ENCODE data around the gene F13A1.

F13A1 gene

GRCh38 chr6:6179858-6180623 lies 140.4 kb downstream of the F13A1 start:
- FAIRE-seq (no peak), DNase-seq (ENCODE audit: insufficient read length, low spot score) (no peak)
- no peak for TF ChIP-seq CTCF (IDR thresholded peaks at IDR 0.05; ENCODE audit: insufficient read depth, missing control alignments)

- no peak for FAIRE-seq
- TF ChIP-seq CTCF (IDR thresholded peaks at IDR 0.05; ENCODE audit: insufficient read depth, missing control alignments), result no peak
- DNase-seq (ENCODE audit: insufficient read length, low spot score), result no peak
Measured at GRCh38 chr6:6178795-6179194, 141.7 kb downstream of the F13A1 start.

- DNase-seq (ENCODE audit: insufficient read length, low spot score), result no peak
- no peak for FAIRE-seq
- no peak for TF ChIP-seq CTCF (IDR thresholded peaks at IDR 0.05; ENCODE audit: insufficient read depth, missing control alignments)
Measured at GRCh38 chr6:6177754-6178153, 142.7 kb downstream of the F13A1 start.

GRCh38 chr6:6176586-6177228 lies 143.8 kb downstream of the F13A1 start:
- TF ChIP-seq CTCF (IDR thresholded peaks at IDR 0.05; ENCODE audit: insufficient read depth, missing control alignments), result no peak
- FAIRE-seq, result no peak
- DNase-seq (ENCODE audit: insufficient read length, low spot score), result no peak

GRCh38 chr6:6176127-6176526 lies 144.3 kb downstream of the F13A1 start:
- no peak for TF ChIP-seq CTCF (IDR thresholded peaks at IDR 0.05; ENCODE audit: insufficient read depth, missing control alignments)
- DNase-seq (ENCODE audit: insufficient read length, low spot score), result no peak
- FAIRE-seq, result no peak

GRCh38 chr6:6169141-6169540 lies 151.3 kb downstream of the F13A1 start:
- no peak for DNase-seq (ENCODE audit: insufficient read length, low spot score)
- no peak for TF ChIP-seq CTCF (IDR thresholded peaks at IDR 0.05; ENCODE audit: insufficient read depth, missing control alignments)
- no peak for FAIRE-seq

- no peak for TF ChIP-seq CTCF (IDR thresholded peaks at IDR 0.05; ENCODE audit: insufficient read depth, missing control alignments)
- DNase-seq (ENCODE audit: insufficient read length, low spot score) (no peak), FAIRE-seq (no peak)
Measured at GRCh38 chr6:6166064-6166463, 154.4 kb downstream of the F13A1 start.

Measured in D721Med (cell line).